HepG2 (cell line): ENCODE data around the gene CRHR1. TPM values are rescaled to one million over a fixed set of nuclear protein-coding genes. Genes with fewer than 3 reads are reported as not detected.

Experiments used
- ATAC-seq: fragments of 200-7000 bp; cut with Tn5 transposase; 3 replicates; pipeline ENCODE4 v1.9.1; 2020; ENCODE audit warnings: mild to moderate bottlenecking, moderate library complexity
- BruUV-seq: library from RNA; stranded (reverse); fragments of 400-500 nt; replicated peaks from 2 replicates; lab custom pipeline; 2021; lab: Mats Ljungman, UMichigan
- CTCF ChIA-PET: fragments of 300-600 bp; formaldehyde crosslinking; extraction: SDS; loops from one replicate; lab custom pipeline; 2021; ENCODE audit warnings: low total read pairs, inconsistent platforms, low intra/inter-chr PET ratio; lab: Yijun Ruan, JAX
- POLR2A ChIA-PET: fragments of 350-600 bp; sonication (Branson Sonifier 250); formaldehyde crosslinking; loops from one replicate; lab custom pipeline; 2020; ENCODE audit warnings: antibody characterized with exemption, inconsistent platforms; lab: Yijun Ruan, JAX
- DNase-seq: peaks from one replicate; pipeline ENCODE4 v3.0.0-alpha.2; 2015; ENCODE audit warnings: low spot score
- FAIRE-seq: peaks from 3 replicates; lab custom pipeline; 2011; peaks lifted over from hg19 to GRCh38; lab: Jason Lieb, UNC
- H2AFZ ChIP-seq: one replicate; pipeline ENCODE4 v1.6.1; 2011; ENCODE audit warnings: low read length, inconsistent platforms
- H3K27ac ChIP-seq: fragments of 300-600 bp; 3 replicates; pipeline ENCODE4 v1.8.0; 2011; ENCODE audit warnings: mixed run types, mild to moderate bottlenecking, mixed read lengths, low read length, inconsistent platforms; ENCODE audit not compliant: insufficient read depth; ENCODE audit errors: extremely low read length
- H3K27me3 ChIP-seq, 2 experiments: fragments of 200-600 bp in 1 of 2; 2 replicates in 1 of 2; 3 replicates in 1 of 2; pipeline versions ENCODE4 v1.6.0 to v1.8.0; 2011; ENCODE audit warnings: low read length in 2 of 2, mild to moderate bottlenecking in 2 of 2, moderate library complexity in 2 of 2, inconsistent platforms in 1 of 2; ENCODE audit not compliant: insufficient read depth in 2 of 2, control insufficient read depth in 1 of 2
- H3K36me3 ChIP-seq, 2 experiments: fragments of 200-600 bp in 1 of 2; replicated peaks in 1 of 2; 2 replicates in 1 of 2; 3 replicates in 1 of 2; pipeline versions ENCODE4 v1.5.1 to v1.8.0; 2011; ENCODE audit warnings: low read length in 2 of 2, inconsistent platforms in 1 of 2; ENCODE audit not compliant: insufficient read depth in 2 of 2, control insufficient read depth in 1 of 2
- H3K4me1 ChIP-seq: 2 replicates; pipeline ENCODE4 v1.5.1; 2012; ENCODE audit warnings: low read length, inconsistent platforms; ENCODE audit not compliant: insufficient read depth
- H3K4me2 ChIP-seq: 2 replicates; pipeline ENCODE4 v1.6.0; 2011; ENCODE audit warnings: low read depth, low read length, inconsistent platforms
- H3K4me3 ChIP-seq, 3 experiments: fragments of 200-600 bp in 1 of 3; sonication (generic), shearing (Covaris generic) in 1 of 3; replicated peaks in 1 of 3; 2 replicates each; pipeline ENCODE4 v1.5.1; 2011 to 2016; ENCODE audit warnings: low read length in 3 of 3, inconsistent platforms in 2 of 3, low read depth in 2 of 3, mild to moderate bottlenecking in 2 of 3, control low read depth in 1 of 3, mixed read lengths in 1 of 3; ENCODE audit not compliant: insufficient read depth in 1 of 3
- H3K79me2 ChIP-seq: one replicate; pipeline ENCODE4 v1.6.1; 2011; ENCODE audit warnings: low read length, inconsistent platforms; ENCODE audit not compliant: insufficient read depth
- H3K9ac ChIP-seq: 2 replicates; pipeline ENCODE4 v1.6.0; 2011; ENCODE audit warnings: mild to moderate bottlenecking, low read depth, low read length, inconsistent platforms; ENCODE audit not compliant: insufficient read depth
- H3K9me3 ChIP-seq: 2 replicates; pipeline ENCODE4 v1.5.1; 2012; ENCODE audit warnings: mild to moderate bottlenecking, low read length
- H4K20me1 ChIP-seq: 2 replicates; pipeline ENCODE4 v1.6.0; 2011; ENCODE audit warnings: inconsistent platforms, mild to moderate bottlenecking, low read length, moderate library complexity; ENCODE audit not compliant: insufficient read depth
- ARNTL ChIP-seq: sonication (generic); formaldehyde crosslinking; IDR thresholded peaks from 2 replicates; pipeline ENCODE4 v1.4.0; 2020; ENCODE audit warnings: mild to moderate bottlenecking, missing genetic modification reagents
- BORCS8-MEF2B ChIP-seq: sonication (generic); formaldehyde crosslinking; IDR thresholded peaks from 2 replicates; pipeline ENCODE4 v1.8.0; 2022; ENCODE audit warnings: mild to moderate bottlenecking, missing genetic modification reagents
- CTCF ChIP-seq: sonication (generic); formaldehyde crosslinking; IDR thresholded peaks from 2 replicates; pipeline ENCODE4 v1.5.0; 2020; ENCODE audit warnings: mild to moderate bottlenecking, missing genetic modification reagents, moderate library complexity
- GABPB1 ChIP-seq: IDR thresholded peaks from 2 replicates; pipeline ENCODE4 v1.6.1; 2016; ENCODE audit warnings: mild to moderate bottlenecking, missing genetic modification reagents, moderate library complexity, missing compliant biosample characterization
- KDM1A ChIP-seq: IDR thresholded peaks from 2 replicates; pipeline ENCODE4 v1.6.1; 2016; ENCODE audit warnings: missing compliant biosample characterization
- NRL ChIP-seq: sonication (generic); formaldehyde crosslinking; IDR thresholded peaks from 2 replicates; pipeline ENCODE4 v1.5.0; 2020; ENCODE audit warnings: missing genetic modification reagents, mild to moderate bottlenecking, moderate library complexity, borderline replicate concordance
- PAX8 ChIP-seq: sonication (generic); formaldehyde crosslinking; IDR thresholded peaks from 2 replicates; pipeline ENCODE4 v1.8.0; 2022; ENCODE audit warnings: mild to moderate bottlenecking, missing genetic modification reagents, borderline replicate concordance
- PPARG ChIP-seq: conservative IDR thresholded peaks from 2 replicates; pipeline ENCODE4 v1.6.1; 2016; ENCODE audit warnings: missing biosample characterization, missing genetic modification reagents
- STAG1 ChIP-seq: sonication (generic); formaldehyde crosslinking; IDR thresholded peaks from 2 replicates; pipeline ENCODE4 v1.4.0; 2020; ENCODE audit warnings: missing genetic modification reagents
- TFAP4 ChIP-seq: sonication (generic); IDR thresholded peaks from 2 replicates; pipeline ENCODE4 v1.6.1; 2016; ENCODE audit warnings: low read depth, borderline replicate concordance
- WIZ ChIP-seq: sonication (generic); formaldehyde crosslinking; IDR thresholded peaks from 2 replicates; pipeline ENCODE4 v1.5.1; 2020; ENCODE audit warnings: mild to moderate bottlenecking, missing genetic modification reagents
- ZBTB1 ChIP-seq: sonication (generic); formaldehyde crosslinking; IDR thresholded peaks from 2 replicates; pipeline ENCODE4 v1.4.0; 2020; ENCODE audit warnings: missing genetic modification reagents, borderline replicate concordance
- ZBTB8A ChIP-seq: sonication (generic); formaldehyde crosslinking; IDR thresholded peaks from 2 replicates; pipeline ENCODE4 v1.4.0; 2020; ENCODE audit warnings: mild to moderate bottlenecking, low read depth, missing genetic modification reagents, borderline replicate concordance
- ZFP1 ChIP-seq: IDR thresholded peaks from 2 replicates; pipeline ENCODE4 v1.6.1; 2016
- ZNF451 ChIP-seq: sonication (generic); formaldehyde crosslinking; IDR thresholded peaks from 2 replicates; pipeline ENCODE4 v1.5.0; 2020; ENCODE audit warnings: mild to moderate bottlenecking, missing genetic modification reagents
- ZNF720 ChIP-seq: sonication (generic); formaldehyde crosslinking; IDR thresholded peaks from 2 replicates; pipeline ENCODE4 v1.4.0; 2020; ENCODE audit warnings: missing genetic modification reagents
- ZNF777 ChIP-seq: sonication (generic); formaldehyde crosslinking; IDR thresholded peaks from 2 replicates; pipeline ENCODE4 v1.4.0; 2020; ENCODE audit warnings: missing genetic modification reagents
- ZNF782 ChIP-seq: sonication (generic); formaldehyde crosslinking; IDR thresholded peaks from 2 replicates; pipeline ENCODE4 v1.4.0; 2020; ENCODE audit warnings: missing genetic modification reagents, mild to moderate bottlenecking, borderline replicate concordance
- ZSCAN31 ChIP-seq: sonication (generic); formaldehyde crosslinking; IDR thresholded peaks from 2 replicates; pipeline ENCODE4 v1.5.0; 2020; ENCODE audit warnings: low read depth, mild to moderate bottlenecking, missing genetic modification reagents
- ZUFSP ChIP-seq: sonication (generic); formaldehyde crosslinking; IDR thresholded peaks from 2 replicates; pipeline ENCODE4 v1.9.0; 2021; ENCODE audit warnings: missing genetic modification reagents, mild to moderate bottlenecking, borderline replicate concordance
- WGBS: methylation state at CpG from one replicate; pipeline ENCODE4 v1.1.6; 2017; ENCODE audit warnings: low lambda C conversion rate; 5-methylcytosine and 5-hydroxymethylcytosine counted together
- in situ Hi-C: cut with HindIII; loops from 2 replicates; pipeline ENCODE4 v1.10.0; 2017; ENCODE audit warnings: low pct_unique_long_range_greater_than_20kb; ENCODE audit not compliant: extremely low pct_ligation_motif_present
- intact Hi-C: fragments of 100-400 bp; cut with micrococcal nuclease; formaldehyde crosslinking; loops from one replicate; pipeline ENCODE4 v1.10.0; 2022; ENCODE audit not compliant: unreplicated experiment
- polyA plus RNA-seq, 8 experiments: library from polyadenylated mRNA; depleted of rRNA in 3 of 8; stranded (reverse) in 7 of 8; unstranded in 1 of 8; fragments of >200 nt; fragmentation: Illumina TruSeq in 4 of 8; extraction: Trizol in 4 of 8; gene quantifications; 2 replicates each; pipeline versions ENCODE4 v1.2.1 to v1.2.3, GENCODE V29; 2011 to 2016; ENCODE audit warnings: low read depth in 4 of 8, missing spikeins in 1 of 8, mixed read lengths in 1 of 8; ENCODE audit not compliant: insufficient read depth in 1 of 8
- total RNA-seq, 5 experiments: library from RNA; depleted of rRNA; stranded (reverse); fragments of >200 nt; fragmentation: Illumina TruSeq; extraction: Trizol; gene quantifications; 2 replicates each; pipeline ENCODE4 v1.2.3, GENCODE V29; 2016; ENCODE audit warnings: low read depth in 1 of 5

CRHR1 gene
- total and polyA plus RNA-seq, 2 of the 13 experiments (the other 11 are each of a cell fraction or from before 2014, with no cell fraction given), result not detected

- 57% methylated on average over 25 of the region's 32 CpGs for WGBS
- in situ Hi-C loops, result no loop called here
- DNase-seq (no peak), FAIRE-seq (no peak), ATAC-seq (peak; percentile 55)
- Histone ChIP-seq H3K9ac (no peak overlapping the region), H3K9me3 (no peaks in the 10 kb centered on the region), H3K36me3 (no peaks in the 10 kb centered on the region), H3K79me2 (no peaks in the 10 kb centered on the region), H3K4me1 (peaks cover 15% of the 10 kb centered on the region; the same call in 1 of the 2 replicates), H3K27me3 (peaks cover 32 to 78% of the 10 kb centered on the region in 2 experiments), H2AFZ (no peak overlapping the region), H3K27ac (no peak overlapping the region), H3K4me2 (no peak overlapping the region), H4K20me1 (peaks cover 6% of the 10 kb centered on the region; the same call in 1 of the 2 replicates), H3K4me3 (no peak overlapping the region)
- ChIA-PET POLR2A (no interaction called here), CTCF (no interaction called here)
- no TSS peak for BruUV-seq
- intact Hi-C loops, result no loop called here
- TF ChIP-seq GABPB1 (CRISPR knock-in tag) (peak; percentile 29; the same call in 1 of the 2 replicates), PPARG (no peak), ZBTB8A (CRISPR knock-in tag) (no peak), ZNF720 (CRISPR knock-in tag) (no peak), CTCF (CRISPR knock-in tag) (peak; percentile 38), WIZ (CRISPR knock-in tag) (no peak), TFAP4 (no peak), ZBTB1 (CRISPR knock-in tag) (no peak), ARNTL (no peak), ZUFSP (no peak), ZNF451 (CRISPR knock-in tag) (no peak), STAG1 (CRISPR knock-in tag) (0 out of 2 replicates have a peak, but pooled peaks have one; percentile 5), ZFP1 (no peak), ZSCAN31 (peak; percentile 44; the same call in 1 of the 2 replicates), PAX8 (CRISPR knock-in tag) (no peak), ZNF777 (CRISPR knock-in tag) (no peak), KDM1A (CRISPR knock-in tag) (no peak), NRL (CRISPR knock-in tag) (no peak), BORCS8-MEF2B (CRISPR knock-in tag) (no peak), ZNF782 (CRISPR knock-in tag) (no peak)
Measured at GRCh38 chr17:45782889-45783592, 1.1 kb upstream of the CRHR1 start.
